T-helper 2 cell treated with Interferon-gamma antibody and Interleukin-4, amounts not matched to agents 100 ng/mL and 5 ng/mL, for 36 hours (primary cell): ENCODE results near the gene CREB3L2. TPM values are rescaled to one million over a fixed set of nuclear protein-coding genes. Genes with fewer than 3 reads are reported as not detected.

Source experiments
- intact Hi-C: fragments of 100-400 bp; cut with micrococcal nuclease; formaldehyde crosslinking; loops from one replicate; pipeline ENCODE4 v1.15.1; 2023
- total RNA-seq: library from RNA; stranded (reverse); gene quantifications from 2 replicates; pipeline ENCODE4 v1.2.3, GENCODE V29; 2022

Gene CREB3L2
- total RNA-seq, 1 donor from 2014 or later = 47.7 TPM

GRCh38 chr7:137908106-137908505 lies 93.8 kb downstream of the CREB3L2 start:
- intact Hi-C loops = loop anchor here (10.0 kb wide), 1 partner anchor 967 kb away; no protein-coding TSS in a partner anchor

GRCh38 chr7:137906636-137907035 lies 95.2 kb downstream of the CREB3L2 start:
- intact Hi-C loops = loop anchor here (10.0 kb wide), 1 partner anchor 968 kb away; no protein-coding TSS in a partner anchor

GRCh38 chr7:137904833-137905232 lies 97.1 kb downstream of the CREB3L2 start:
- intact Hi-C loops = loop anchor here (10.0 kb wide), 1 partner anchor 970 kb away; no protein-coding TSS in a partner anchor

DNA sequence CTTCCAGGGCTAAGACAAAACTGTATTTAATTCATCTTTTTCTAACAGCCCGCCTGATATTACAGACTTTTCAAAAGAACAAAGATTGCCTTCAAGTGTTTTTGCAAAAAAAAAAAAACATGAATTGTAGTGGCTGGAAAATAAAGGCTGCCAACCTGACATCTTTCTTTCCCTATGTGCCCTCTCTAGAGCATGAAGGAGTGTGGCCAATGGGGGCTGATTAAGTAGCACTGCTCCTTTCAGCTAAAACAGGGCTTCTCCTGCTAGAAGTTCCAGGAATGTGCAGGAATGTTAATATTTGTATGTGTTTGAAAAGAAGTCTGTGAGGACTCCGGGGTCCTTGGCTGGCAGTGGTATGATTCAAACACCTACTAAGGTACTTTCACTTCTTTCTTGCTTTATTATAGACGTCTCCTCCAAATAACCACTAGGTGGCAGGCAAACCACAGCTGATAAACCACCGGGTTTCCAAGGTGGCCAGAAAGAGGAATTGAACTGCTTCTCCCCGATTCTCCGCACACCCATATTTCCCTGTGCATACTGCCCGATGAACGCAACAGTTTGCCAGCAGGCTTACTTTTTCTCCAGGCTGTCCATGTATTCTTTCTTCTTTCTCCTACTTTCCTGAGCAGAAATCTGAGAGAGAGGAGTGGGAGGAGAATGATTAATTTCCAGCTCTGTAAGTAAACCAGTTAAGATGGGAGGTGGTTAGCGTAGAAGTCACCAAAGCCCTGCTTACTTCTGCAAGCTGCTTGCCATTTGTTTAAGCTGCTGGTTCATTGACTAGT lies 98.3 kb downstream of the CREB3L2 start:
- intact Hi-C loops = loop anchor here (1.0 to 10.0 kb wide), 5 partner anchors 31 to 971 kb away; no protein-coding TSS in a partner anchor

- intact Hi-C loops = loop anchor here (10.0 kb wide), 1 partner anchor 975 kb away; no protein-coding TSS in a partner anchor
Measured at GRCh38 chr7:137900137-137900536, 101.7 kb downstream of the CREB3L2 start.

DNA sequence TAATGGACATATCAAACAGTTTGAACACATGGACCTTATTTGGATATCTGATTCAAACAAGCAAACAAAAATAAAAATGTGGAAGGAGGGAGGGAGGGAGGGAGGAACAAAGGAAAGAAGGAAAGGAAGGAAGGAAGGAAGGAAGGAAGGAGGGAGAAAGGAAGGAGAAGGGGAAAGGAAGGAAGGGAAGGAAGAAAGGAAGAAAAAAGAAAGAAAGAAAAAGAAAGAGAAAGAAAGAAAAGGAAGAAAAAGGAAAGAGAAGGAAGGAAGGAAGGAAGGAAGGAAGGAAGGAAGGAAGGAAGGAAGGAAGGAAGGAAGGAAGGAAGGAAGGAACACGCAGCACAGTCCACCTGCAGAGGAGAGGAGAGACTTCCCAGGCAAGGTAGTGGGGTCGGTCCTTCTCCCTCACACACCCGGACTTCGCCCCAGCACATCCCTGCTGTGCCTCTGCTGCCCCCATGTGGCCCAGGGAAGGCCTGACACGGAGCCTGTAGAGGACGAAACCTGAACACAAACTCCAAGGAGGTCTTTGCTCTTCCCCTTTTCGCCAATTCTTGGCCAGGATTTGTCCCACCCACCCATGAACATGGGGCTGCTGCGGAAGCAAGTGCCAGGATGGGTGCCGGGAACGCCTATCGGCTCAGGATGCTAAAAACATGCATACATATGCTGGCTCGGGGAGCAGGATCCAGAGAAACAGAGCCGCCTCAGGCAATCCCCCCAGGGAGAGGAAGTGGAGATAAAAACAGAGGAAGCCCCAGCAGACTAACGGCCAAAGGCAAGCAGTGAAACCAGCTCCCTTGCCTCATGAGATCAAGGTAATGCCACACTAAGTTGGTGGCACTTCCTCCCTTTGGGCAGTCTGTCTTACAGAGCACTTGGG lies 102.8 kb downstream of the CREB3L2 start:
- intact Hi-C loops = loop anchor here (1.0 to 5.0 kb wide), 4 partner anchors 110 to 839 kb away; no protein-coding TSS in a partner anchor

DNA sequence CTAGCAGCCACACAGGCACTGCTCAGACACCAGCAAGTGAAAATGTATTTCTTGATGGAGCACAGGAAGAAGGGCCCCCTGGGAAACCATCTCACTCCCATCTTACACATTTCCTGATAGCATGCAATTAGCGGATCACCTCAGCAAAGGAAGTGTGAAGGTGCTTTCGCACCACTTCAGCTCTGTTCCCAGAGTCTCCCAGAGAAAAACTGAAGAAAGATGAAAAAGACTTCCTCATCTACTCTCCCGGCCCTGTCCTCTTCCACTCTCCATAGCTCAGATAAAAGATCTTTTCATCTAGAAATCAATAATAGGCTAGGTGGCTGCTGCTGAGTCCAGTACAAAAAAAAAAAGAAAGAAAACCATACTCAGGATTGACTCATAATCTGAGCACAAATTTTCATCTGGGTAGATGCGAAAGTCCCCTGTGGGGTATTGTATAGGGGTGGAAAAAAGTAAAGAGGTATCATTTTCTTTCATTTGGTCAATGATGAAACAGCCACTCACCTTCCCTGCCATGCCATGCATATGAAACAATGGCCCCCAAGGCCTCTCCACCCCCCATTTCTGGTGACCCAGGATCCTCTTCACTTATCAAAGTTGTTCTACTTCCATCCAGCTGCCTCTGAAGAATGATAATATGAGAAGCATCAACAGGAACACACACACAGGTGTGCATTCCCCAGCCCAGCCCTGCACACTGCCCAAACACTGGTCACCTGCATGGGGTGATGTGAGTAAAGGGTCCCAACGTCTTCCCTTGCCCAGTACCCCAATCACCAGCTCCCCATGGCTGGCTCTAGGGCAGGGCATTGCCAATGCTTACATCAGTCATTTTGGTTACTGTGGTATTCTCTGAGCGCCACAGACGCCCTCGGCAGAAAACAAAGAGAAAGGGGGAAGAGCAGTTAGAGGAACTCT lies 106.3 kb downstream of the CREB3L2 start:
- intact Hi-C loops = loop anchor here (5.0 kb wide), 1 partner anchor 288 kb away; no protein-coding TSS in a partner anchor

DNA sequence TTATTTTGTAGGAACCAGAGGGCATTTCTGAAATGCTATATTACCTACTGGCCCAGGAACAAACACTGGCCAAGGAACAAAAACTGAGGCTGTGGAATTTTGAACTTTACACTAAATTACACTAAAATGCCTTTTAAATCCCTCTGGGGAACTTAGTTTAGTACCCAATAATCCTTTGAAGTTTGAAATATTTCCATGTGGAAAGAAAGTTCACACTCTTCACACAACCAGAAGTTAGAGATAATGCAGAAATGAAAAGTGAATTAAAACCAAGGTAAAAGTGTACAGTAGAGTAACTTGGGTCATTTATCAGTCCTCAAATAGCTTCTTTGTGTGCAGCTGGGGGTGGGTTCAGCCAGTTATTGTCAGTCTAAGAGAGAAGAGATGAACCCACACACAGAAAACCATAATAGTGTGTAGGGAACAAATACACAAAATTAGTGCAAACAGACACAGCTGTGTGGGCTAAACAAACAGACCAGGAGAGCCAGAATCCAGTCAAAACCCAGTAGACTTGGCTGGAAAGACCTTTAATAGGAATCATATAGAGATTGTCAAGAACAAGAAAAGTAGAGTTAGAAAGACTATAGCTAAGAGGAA lies 108.6 kb downstream of the CREB3L2 start:
- intact Hi-C loops = no loop called here

GRCh38 chr7:137891016-137891655 lies 110.8 kb downstream of the CREB3L2 start:
- intact Hi-C loops = no loop called here

DNA sequence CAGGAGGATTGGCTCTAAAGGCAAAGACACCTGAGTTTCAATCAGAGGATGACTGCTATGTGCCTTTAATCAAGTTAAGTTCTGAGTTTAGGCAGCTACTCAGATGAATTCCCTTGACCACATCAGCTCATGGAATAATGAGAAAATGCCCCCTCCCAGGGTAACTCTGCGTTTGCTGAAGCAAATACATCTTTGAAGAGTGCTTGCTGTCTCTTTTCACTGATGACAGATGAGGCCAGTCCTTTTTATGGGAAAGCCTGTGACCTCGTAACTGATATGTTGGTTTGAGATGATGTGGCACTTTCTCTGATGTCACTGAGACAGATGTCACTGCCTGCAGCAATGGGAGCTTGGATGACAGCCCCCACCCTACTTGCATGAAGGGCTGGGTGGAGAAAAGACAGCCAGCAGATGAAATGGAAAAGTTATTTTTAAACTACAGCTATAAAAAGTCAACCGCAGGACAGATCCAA lies 111.4 kb downstream of the CREB3L2 start:
- intact Hi-C loops = no loop called here

DNA sequence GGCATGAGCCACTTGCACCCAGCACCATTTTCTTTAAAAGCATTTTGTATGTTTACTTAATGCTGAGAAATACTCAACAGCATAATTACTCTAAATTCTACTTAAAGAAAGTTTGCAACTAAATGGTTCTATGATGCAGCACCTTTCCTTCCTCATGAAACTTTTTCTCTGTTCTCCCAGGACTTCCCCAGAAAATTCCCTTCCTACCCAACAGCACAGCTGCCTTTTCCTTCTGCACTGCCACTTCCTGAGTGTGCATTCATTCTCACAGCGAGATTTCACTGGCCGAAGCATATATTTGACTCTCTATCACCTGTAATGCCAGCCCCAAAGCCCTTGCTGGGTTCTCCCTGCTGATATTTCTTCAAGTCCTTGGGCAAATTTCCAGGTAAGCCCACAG lies 113.6 kb downstream of the CREB3L2 start:
- intact Hi-C loops = no loop called here

DNA sequence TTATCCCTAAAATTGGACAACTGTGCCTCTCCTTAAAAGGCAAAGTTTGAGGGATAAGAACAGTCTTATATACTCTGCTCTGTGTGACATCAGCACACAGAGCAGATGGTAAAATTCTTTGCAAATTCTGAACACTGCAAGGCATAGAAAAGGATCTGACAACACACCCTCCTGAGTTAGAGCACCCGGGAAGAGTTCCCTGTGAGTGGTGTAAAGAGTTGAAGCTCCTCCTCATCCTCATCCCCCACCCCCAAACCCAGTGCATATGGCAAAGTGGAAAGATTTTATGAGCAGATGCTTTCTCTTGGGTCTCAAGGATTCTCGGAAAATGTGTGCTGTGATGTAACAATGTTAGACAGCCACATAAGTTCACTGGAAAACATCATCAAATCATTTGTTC lies 115.1 kb downstream of the CREB3L2 start:
- intact Hi-C loops = no loop called here

GRCh38 chr7:137886281-137886680 lies 115.6 kb downstream of the CREB3L2 start:
- intact Hi-C loops = no loop called here

DNA sequence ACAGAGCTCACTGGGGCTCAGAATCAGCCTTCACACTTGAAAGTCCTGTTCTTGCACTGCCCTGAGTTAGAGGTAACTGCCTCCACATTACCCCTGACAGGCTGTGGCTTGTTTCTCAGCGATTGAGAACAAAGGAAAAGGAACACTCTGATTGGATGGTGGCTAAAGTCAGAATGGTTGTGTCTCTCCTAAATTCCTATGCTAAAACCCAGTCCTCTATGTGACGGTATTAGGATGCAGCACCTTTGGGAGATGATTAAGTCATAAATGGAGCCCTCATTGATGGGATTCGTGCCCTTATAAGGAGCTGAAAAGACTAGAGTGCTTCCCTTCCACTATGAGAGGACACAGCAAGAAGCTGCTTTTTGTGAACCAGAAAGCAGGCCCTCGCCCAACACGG lies 116.2 kb downstream of the CREB3L2 start:
- intact Hi-C loops = no loop called here

GRCh38 chr7:137882806-137883205 lies 119.1 kb downstream of the CREB3L2 start:
- intact Hi-C loops = no loop called here

GRCh38 chr7:137882261-137882668 lies 119.6 kb downstream of the CREB3L2 start:
- intact Hi-C loops = no loop called here

- intact Hi-C loops = no loop called here
Measured at GRCh38 chr7:137881607-137882260, 120.2 kb downstream of the CREB3L2 start.

GRCh38 chr7:137880432-137880831 lies 121.5 kb downstream of the CREB3L2 start:
- intact Hi-C loops = no loop called here
